Heart left ventricle (tissue), 13 donors: ENCODE data around the gene PACSIN1.

Experiments
- CTCF ChIP-seq, 12 donors: fragments of 200-600 bp; sonication (generic) in 4 of 12; IDR thresholded peaks; one replicate each; pipeline versions ENCODE4 v1.5.0 to v1.8.0; 2018 to 2022; ENCODE audit warnings: antibody characterized with exemption in 12 of 12, mild to moderate bottlenecking in 5 of 12
- POLR2A ChIP-seq, 2 donors: fragments of 450-650 bp; IDR thresholded peaks; one replicate each; pipeline ENCODE4 v1.6.1; 2017; ENCODE audit warnings: antibody characterized with exemption in 2 of 2, mild to moderate bottlenecking in 2 of 2, moderate library complexity in 2 of 2
- donor health status: ischemic (EF 13 %, LVEDD 7.1; RV severe dilation, severe dysfunction).
- donor health status: DM: no; HTN: yes; CAD: no.
- donor health status: DM: no; HTN: no; CAD: no.
- donor health status: ischemic (EF 25% LVEDD 6.9; RV normal size, moderate dysfunction).
- donor health status: ischemic (EF 25% LVEDD 5.7; RV mildly dilated, moderate dysfunction).
- donor health status: ischemic (EF 35%, LVEDD 5.7; RV mildly dilated, moderate dysfunction).
- donor health status: nonischemic (EF 11% LVEDD 7.7; RV severe dilation, severe dysfunction).
- donor health status: DM: yes; HTN: yes; CAD: no.
- donor health status: PGD.
- donor health status: ischemic (EF 29% LVEDD 5.4; RV normal size, mild dysfunction).
- donor health status: nonischemic (EF 23%, LVEDD 6.1; RV moderate dilation, normal function).

GRCh38 chr6:34565722-34566137 lies 99.9 kb downstream of the PACSIN1 start:
- TF ChIP-seq CTCF (IDR thresholded peaks at IDR 0.05) (no peak), POLR2A (IDR thresholded peaks at IDR 0.05) (no peak)
